BJ (cell line): ENCODE measurements around the gene ABHD14A. TPM values are rescaled to one million over a fixed set of nuclear protein-coding genes. Genes with fewer than 3 reads are reported as not detected.
A peak's percentile ranks its signal among the peaks of the same experiment; 100 is the strongest.

ENCODE experiments used
- CTCF ChIA-PET: fragments of 350-600 bp; formaldehyde crosslinking; extraction: SDS; loops from one replicate; lab custom pipeline; 2021; ENCODE audit warnings: antibody characterized with exemption, inconsistent platforms; lab: Yijun Ruan, JAX
- POLR2A ChIA-PET: fragments of 300-600 bp; sonication (Branson Sonifier 250); formaldehyde crosslinking; extraction: SDS; loops from one replicate; lab custom pipeline; 2021; ENCODE audit warnings: antibody characterized with exemption; lab: Charles Lee
- DNase-seq: peaks from one replicate; pipeline ENCODE4 v3.0.0-alpha.2; 2011; ENCODE audit warnings: low read depth
- H3K27me3 ChIP-seq: 2 replicates; pipeline ENCODE4 v1.6.0; 2011; ENCODE audit warnings: low read length; ENCODE audit not compliant: control insufficient read depth, insufficient read depth
- H3K36me3 ChIP-seq: 2 replicates; pipeline ENCODE4 v1.5.1; 2011; ENCODE audit warnings: low read length; ENCODE audit not compliant: control insufficient read depth, insufficient read depth
- H3K4me3 ChIP-seq: 2 replicates; pipeline ENCODE4 v1.5.1; 2011; ENCODE audit warnings: low read depth, mild to moderate bottlenecking, control low read depth, low read length
- polyA plus RNA-seq: library from polyadenylated mRNA; depleted of rRNA; stranded (reverse); fragments of >200 nt; gene quantifications from 2 replicates; pipeline ENCODE4 v1.2.3, GENCODE V29; 2011
- TF ChIP-seq, protein P1 (sequence below): IDR thresholded peaks from 2 replicates; pipeline ENCODE4 v1.5.1; 2011; ENCODE audit warnings: low read depth, mild to moderate bottlenecking, control low read depth, inconsistent platforms, low read length, moderate library complexity; ENCODE audit not compliant: insufficient read depth

Gene ABHD14A
- polyA plus RNA-seq, 1 experiment: 16.5 TPM

DNA sequence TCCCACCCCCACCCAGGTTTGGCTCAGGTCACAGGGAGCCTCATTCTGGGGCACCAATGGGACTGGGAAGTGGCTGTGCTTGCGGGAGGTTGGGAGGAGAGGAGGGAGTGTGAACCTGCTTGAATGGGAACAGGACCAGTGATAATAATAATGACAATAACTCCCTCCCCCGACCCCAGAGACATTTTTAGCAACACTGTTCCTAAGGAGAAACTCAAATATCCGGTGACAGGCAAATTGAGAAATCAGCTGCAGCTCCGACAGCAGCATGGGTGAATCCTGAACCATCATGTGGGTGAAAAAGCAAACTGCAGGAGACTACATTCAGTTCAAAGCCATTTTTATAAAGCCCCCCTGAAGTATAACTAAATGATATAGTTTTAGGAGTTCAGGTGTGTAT, 32.4 kb downstream of the ABHD14A start:
- Histone ChIP-seq H3K4me3 (no peak overlapping the region), H3K27me3 (no peaks in the 10 kb centered on the region), H3K36me3 (no peaks in the 10 kb centered on the region)
- POLR2A ChIA-PET: no interaction called here
- TF ChIP-seq, protein P1, sequence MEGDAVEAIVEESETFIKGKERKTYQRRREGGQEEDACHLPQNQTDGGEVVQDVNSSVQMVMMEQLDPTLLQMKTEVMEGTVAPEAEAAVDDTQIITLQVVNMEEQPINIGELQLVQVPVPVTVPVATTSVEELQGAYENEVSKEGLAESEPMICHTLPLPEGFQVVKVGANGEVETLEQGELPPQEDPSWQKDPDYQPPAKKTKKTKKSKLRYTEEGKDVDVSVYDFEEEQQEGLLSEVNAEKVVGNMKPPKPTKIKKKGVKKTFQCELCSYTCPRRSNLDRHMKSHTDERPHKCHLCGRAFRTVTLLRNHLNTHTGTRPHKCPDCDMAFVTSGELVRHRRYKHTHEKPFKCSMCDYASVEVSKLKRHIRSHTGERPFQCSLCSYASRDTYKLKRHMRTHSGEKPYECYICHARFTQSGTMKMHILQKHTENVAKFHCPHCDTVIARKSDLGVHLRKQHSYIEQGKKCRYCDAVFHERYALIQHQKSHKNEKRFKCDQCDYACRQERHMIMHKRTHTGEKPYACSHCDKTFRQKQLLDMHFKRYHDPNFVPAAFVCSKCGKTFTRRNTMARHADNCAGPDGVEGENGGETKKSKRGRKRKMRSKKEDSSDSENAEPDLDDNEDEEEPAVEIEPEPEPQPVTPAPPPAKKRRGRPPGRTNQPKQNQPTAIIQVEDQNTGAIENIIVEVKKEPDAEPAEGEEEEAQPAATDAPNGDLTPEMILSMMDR: no peak
- DNase-seq: no peak
- CTCF ChIA-PET: interaction anchor here (0.6 to 8.0 kb wide), 5 partner anchors 10 to 117 kb away, joined by 3 to 222 read pairs (median 4); partner anchors contain the start of gene ABHD14B

DNA sequence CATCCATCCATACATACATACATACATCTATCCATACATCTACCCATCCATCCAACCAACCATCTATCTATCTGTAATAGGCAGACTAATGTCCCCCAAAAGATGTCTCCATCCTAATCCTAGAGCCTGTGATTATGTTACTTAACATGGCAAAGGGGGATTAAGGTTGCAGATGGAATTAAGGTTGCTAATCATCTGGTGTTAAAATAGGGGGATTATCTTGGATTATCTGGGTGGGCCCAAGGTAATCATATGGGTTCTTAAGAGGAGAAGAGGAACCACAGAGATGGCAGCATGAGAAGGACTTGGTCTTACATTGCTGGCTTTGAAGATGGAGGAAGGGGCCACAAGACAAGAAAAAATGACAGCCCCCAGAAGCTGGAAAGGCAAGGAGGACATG, 35.6 kb downstream of the ABHD14A start:
- CTCF ChIA-PET: no interaction called here

DNA sequence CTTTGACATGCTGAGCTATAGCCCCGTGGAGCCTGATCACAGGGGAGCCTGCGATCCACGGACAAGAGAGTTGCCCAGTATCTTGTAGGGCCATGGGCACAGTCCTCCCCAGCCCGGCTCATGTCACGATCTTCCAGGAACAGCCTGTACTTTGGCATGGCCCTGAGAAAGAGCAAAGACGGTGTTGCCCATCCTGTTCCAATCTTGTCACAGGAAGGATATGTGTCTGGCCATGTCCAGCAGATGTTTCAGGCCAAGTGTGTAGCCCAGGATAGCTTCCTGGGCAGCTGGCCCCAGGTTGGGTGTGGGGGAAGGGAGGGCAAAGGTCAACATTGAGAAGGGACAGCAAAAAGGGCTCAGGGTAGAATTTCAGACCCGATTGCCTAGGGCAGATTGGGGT, 37.8 kb downstream of the ABHD14A start:
- H3K27me3 ChIP-seq: no peaks in the 10 kb centered on the region
- no peak overlapping the region for H3K4me3 ChIP-seq
- TF ChIP-seq, protein P1: no peak
- DNase-seq: no peak
- ChIA-PET POLR2A (no interaction called here), CTCF (interaction anchor here (0.9 to 2.3 kb wide), 5 partner anchors 9 to 123 kb away, joined by 3 to 21 read pairs (median 5); no protein-coding TSS in a partner anchor)
- no peaks in the 10 kb centered on the region for H3K36me3 ChIP-seq

More for the DNA sequence above, 35.6 kb downstream of the ABHD14A start:
- POLR2A ChIA-PET: no interaction called here
- TF ChIP-seq, protein P1: no peak
- H3K4me3 ChIP-seq: no peak overlapping the region
- no peaks in the 10 kb centered on the region for H3K36me3 ChIP-seq
- no peak for DNase-seq
- no peaks in the 10 kb centered on the region for H3K27me3 ChIP-seq

DNA sequence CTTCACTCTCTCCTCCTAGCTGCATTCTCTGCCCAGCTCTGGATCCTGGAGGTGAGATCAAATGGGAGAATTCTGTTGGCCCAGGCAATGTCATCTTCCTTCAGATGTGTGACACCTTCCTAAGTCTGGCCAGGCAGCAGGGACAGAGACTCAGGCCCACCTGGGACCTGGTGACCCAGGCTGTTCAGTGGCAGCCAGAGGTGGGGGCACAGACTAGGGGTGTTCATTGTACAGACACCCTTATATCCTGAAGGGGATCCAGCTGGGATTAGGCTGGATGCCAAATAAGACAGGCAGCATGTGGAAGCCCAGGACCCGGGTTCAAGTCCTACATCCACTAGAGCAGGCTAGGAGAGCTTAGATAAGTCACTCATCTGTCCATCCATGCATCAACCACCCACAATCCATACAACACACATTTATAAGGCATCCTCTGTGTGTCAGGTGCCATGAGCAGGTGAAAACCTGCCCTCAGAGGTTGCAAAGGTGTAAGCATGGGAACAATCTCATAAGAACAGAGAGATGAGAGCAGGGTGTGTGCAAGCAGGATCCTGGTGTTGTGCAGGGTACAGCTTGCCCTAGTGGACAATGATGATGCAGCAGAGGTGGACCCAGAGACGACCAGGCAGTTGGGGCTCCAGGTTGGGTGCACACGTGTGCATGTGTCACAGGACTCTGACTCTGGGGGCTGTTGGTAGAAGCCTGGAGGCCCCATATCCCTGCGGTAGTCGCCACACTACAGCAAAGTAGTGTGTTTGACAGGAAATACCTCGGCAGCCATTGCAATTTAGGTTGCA, 39.1 kb downstream of the ABHD14A start:
- no peaks in the 10 kb centered on the region for H3K27me3 ChIP-seq
- POLR2A ChIA-PET: no interaction called here
- H3K36me3 ChIP-seq: no peaks in the 10 kb centered on the region
- no peak for DNase-seq
- TF ChIP-seq, protein P1: no peak
- H3K4me3 ChIP-seq: no peak overlapping the region
- CTCF ChIA-PET: interaction anchor here (0.6 to 2.8 kb wide), 8 partner anchors 8 to 398 kb away, joined by 3 to 21 read pairs (median 4); no protein-coding TSS in a partner anchor

DNA sequence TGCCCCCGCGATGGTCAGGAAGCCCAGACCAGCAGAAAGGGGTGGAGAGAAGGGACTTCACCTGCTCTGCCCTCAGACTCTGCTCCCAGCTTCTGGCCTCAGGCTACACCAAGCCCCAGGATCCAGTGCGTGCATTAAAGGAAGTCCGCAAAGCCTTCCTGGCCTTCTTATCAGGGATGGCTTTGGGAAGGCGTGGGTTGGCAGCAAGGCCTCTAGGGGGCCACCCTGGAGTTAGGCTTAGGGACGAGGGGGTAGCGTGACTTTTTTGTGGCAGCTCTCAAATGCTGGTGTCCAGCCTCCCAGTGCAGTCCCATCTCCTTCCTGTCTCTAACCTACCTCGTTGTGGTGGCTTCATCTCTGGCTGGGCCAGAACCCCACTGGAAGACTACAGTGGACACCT, 39.7 kb downstream of the ABHD14A start:
- DNase-seq: no peak
- CTCF ChIA-PET: interaction anchor here (0.6 to 2.9 kb wide), 5 partner anchors 9 to 108 kb away, joined by 4 to 26 read pairs (median 8); no protein-coding TSS in a partner anchor

More for the DNA sequence above, 39.7 kb downstream of the ABHD14A start:
- Histone ChIP-seq H3K4me3 (no peak overlapping the region), H3K36me3 (no peaks in the 10 kb centered on the region), H3K27me3 (no peaks in the 10 kb centered on the region)
- POLR2A ChIA-PET: no interaction called here
- TF ChIP-seq, protein P1: peak; percentile 56
